GM18907 (cell line): Measurements from ENCODE around the gene TESK2.
A peak's percentile ranks its signal among the peaks of the same experiment; 100 is the strongest.

Source experiments
- ATAC-seq: cut with Tn5 transposase; IDR thresholded peaks from one replicate; pipeline ENCODE4 v1.9.1; 2021; ENCODE audit warnings: mild to moderate bottlenecking, moderate library complexity; ENCODE audit not compliant: unreplicated experiment

TESK2 gene

GRCh38 chr1:45340816-45341466 is 150.0 kb downstream of the TESK2 start:
- ATAC-seq: no peak

GRCh38 chr1:45339789-45340558 is 151.0 kb downstream of the TESK2 start, which contains the start of the genes MUTYH and TOE1:
Gene MUTYH, minus strand, starts transcription at chr1:45340440. Its CDS starts 5,935 bp downstream, at chr1:45334505.
Gene TOE1, plus strand, starts transcription at chr1:45340170. Its CDS starts 83 bp downstream, at chr1:45340253.
- ATAC-seq: peak; percentile 85

- no peak for ATAC-seq
Measured at GRCh38 chr1:45337630-45338325, 153.2 kb downstream of the TESK2 start.

GRCh38 chr1:45335855-45336324 is 155.1 kb downstream of the TESK2 start:
- ATAC-seq: no peak

GRCh38 chr1:45334308-45335245 is 156.4 kb downstream of the TESK2 start:
- ATAC-seq: no peak

- ATAC-seq: no peak
Measured at GRCh38 chr1:45332346-45332720, 158.6 kb downstream of the TESK2 start.

- ATAC-seq: no peak
Measured at GRCh38 chr1:45331436-45332345, 159.3 kb downstream of the TESK2 start.

GRCh38 chr1:45329445-45329844 is 161.5 kb downstream of the TESK2 start:
- no peak for ATAC-seq

- no peak for ATAC-seq
Measured at GRCh38 chr1:45328680-45329079, 162.3 kb downstream of the TESK2 start.

- ATAC-seq: no peak
Measured at GRCh38 chr1:45327644-45328515, 163.1 kb downstream of the TESK2 start.

GRCh38 chr1:45326627-45327623 is 164.0 kb downstream of the TESK2 start, which contains the start of gene HPDL:
Gene HPDL, plus strand, starts transcription at chr1:45326895. Its CDS starts 254 bp downstream, at chr1:45327149.
- ATAC-seq: no peak

GRCh38 chr1:45325851-45326506 is 165.0 kb downstream of the TESK2 start:
- no peak for ATAC-seq

- ATAC-seq: no peak
Measured at GRCh38 chr1:45322486-45323040, 168.4 kb downstream of the TESK2 start.

- ATAC-seq: no peak
Measured at GRCh38 chr1:45321444-45321843, 169.5 kb downstream of the TESK2 start.

GRCh38 chr1:45319761-45320160 is 171.2 kb downstream of the TESK2 start:
- ATAC-seq: no peak

- ATAC-seq: no peak
Measured at GRCh38 chr1:45317166-45317565, 173.8 kb downstream of the TESK2 start.
